Limb (tissue), 2 donors: ENCODE results near the gene PRXL2C.
A peak's percentile ranks its signal among the peaks of the same experiment; 100 is the strongest.

ENCODE experiments used
- DNase-seq, 2 donors: peaks; one replicate each; pipeline ENCODE4 v3.0.0-alpha.2; 2016; ENCODE audit errors: extremely low spot score in 2 of 2

Gene PRXL2C

DNA sequence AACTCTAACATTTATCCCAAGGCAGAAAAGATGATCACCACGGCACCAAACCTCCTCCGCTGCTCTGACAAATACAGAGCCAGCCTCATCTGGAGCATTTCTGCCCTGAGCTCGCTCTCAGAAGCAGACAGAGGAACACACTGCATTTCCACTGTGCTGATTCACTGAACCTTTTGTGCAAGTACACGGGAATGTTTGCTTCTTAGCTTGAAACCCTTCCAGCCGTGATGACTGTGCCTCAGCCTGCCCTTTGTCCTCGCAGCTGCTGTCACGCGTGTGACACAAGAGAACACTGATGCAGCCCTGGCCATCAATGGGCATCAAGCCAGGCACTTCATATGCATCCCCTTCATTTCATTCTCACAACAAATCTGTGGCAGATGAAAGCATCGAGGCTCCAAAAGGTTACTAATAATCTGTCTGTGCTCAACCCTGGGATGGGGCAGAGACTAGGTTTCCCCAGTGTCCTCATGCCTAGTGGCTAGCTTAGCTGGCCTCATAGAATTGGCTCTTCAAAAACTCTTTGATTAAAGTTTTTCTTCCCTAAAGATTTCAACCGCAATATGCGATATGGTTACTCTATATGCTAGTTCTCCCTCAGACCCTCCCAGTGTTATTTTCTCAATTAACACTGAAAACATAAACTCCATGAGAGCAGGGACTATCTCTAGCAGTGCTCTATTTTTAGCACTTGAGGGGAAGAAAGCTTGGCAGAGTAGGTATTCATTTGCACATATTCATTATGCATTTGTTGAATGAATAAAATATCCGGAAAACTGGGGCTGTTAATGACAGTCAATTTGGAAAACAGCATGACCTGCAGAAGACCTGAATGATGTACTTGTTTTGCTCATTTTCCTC, 42.8 kb downstream of the PRXL2C start:
- peak in 1 of 2 donors; percentile 45 for DNase-seq

DNA sequence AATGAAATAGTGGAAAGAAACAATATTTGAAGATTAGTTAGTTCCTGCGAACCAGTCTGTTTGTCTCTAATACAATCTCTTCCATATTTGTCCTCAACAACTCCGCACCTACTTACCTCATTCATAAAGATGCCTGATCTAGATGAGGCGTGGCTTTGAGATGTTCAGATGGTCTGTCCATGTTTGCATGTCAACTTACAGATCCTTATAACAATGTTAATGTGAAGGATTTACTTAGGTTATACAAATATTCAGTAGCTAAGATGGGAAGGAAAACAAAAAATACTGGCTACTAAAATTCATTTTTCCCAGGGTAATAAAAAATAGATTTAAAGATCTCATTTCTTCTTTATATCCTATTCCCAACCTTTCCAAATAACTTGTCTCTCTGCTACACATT, 43.8 kb downstream of the PRXL2C start:
- DNase-seq = no peak

DNA sequence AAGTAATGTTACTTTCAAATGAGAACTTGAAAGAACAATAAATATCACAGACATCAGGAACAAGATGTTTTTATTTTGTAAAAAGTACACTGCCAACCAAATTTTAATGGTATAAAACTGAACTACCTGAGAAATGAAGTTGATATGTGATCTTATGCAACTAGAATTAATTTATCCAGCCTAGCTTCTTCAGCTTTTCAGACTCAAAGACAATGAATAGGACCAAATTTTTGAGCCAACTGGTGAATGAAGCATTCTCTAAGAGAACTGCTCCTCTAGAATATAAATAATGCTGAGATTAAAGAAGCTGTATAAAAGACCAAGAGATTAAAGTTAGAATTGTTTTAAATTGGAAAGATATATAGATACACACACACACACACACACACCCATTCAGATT, 45.4 kb downstream of the PRXL2C start:
- DNase-seq = no peak

DNA sequence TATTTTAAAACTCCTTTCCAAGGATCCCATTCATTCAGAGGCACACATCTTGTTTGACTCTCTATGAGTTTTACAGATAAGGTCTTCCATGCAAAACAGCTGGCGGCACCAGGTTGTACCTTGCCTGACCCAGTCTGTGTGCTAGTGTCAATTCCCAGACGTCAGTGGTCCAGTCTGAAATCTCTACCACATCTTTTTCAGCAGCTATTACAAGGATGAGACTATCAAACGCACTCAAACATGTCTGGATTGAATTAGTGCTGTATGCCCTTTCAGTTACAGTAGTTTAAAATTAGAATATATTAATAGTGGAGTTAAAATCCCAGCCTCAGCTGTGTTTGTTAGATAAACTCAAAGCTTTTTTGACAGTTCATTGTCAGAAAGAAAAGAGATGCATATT, 47.1 kb downstream of the PRXL2C start:
- DNase-seq = no peak

- DNase-seq = no peak
Observed at GRCh38 chr9:96605328-96605727, 49.8 kb downstream of the PRXL2C start.

DNA sequence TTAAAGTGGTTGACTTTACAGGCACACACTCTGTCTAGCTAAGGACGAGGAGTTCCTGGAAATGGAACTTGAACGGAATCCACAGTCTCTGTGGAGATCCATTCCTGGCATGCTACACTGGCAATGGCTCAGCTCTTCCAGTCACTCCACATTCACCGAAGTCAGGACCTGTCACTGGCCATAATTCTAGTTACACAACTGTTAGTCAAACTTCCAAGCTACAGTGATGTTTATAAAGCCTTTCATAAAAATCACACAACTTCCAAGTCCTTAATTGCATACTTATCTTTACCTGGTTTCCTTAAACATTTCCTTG, 51.2 kb downstream of the PRXL2C start:
- no peak for DNase-seq

- DNase-seq = peak in 1 of 2 donors; percentile 32
Observed at GRCh38 chr9:96603305-96604003, 51.7 kb downstream of the PRXL2C start.

- DNase-seq = no peak
Observed at GRCh38 chr9:96599298-96599697, 55.8 kb downstream of the PRXL2C start.

- DNase-seq = no peak
Observed at GRCh38 chr9:96596601-96597111, 58.5 kb downstream of the PRXL2C start.
